DOHH2 (cell line): ENCODE measurements around the gene CPNE5.

Source experiments
- CTCF ChIP-seq: fragments of 200-600 bp; sonication (generic); IDR thresholded peaks from one replicate; pipeline ENCODE4 v1.5.1; 2014; ENCODE audit warnings: antibody characterized with exemption, mild to moderate bottlenecking, low read depth, low read length; ENCODE audit not compliant: poor library complexity, severe bottlenecking
- EZH2phosphoT487 ChIP-seq: fragments of 200-600 bp; sonication (generic); IDR thresholded peaks from 2 replicates; pipeline ENCODE4 v1.6.1; 2017; ENCODE audit warnings: borderline replicate concordance, mild to moderate bottlenecking, antibody characterized with exemption, low read length, moderate library complexity, mixed read lengths

GRCh38 chr6:36746251-36746650 lies 93.0 kb downstream of the CPNE5 start:
- TF ChIP-seq CTCF, result no peak
- no peak for TF ChIP-seq EZH2phosphoT487
